HAP-1 (cell line): ENCODE results near the gene FAM184B.
"Not testable (repeated sequence)": the region's sequence is repeated elsewhere in the genome, so short reads cannot be mapped to it uniquely, and the experiment has no call there.

Source experiments
- DNase-seq, 2 experiments: peaks; one replicate each; pipeline ENCODE4 v3.0.0-alpha.2; 2016 to 2020; ENCODE audit warnings: low spot score in 2 of 2
- H3K27me3 ChIP-seq: fragments of 250-450 bp; sonication (Bioruptor Pico); 2 replicates; pipeline ENCODE4 v1.5.1; 2020; ENCODE audit warnings: low read depth, mild to moderate bottlenecking, moderate library complexity
- H3K36me3 ChIP-seq: fragments of 250-450 bp; sonication (Bioruptor Pico); replicated peaks from 2 replicates; pipeline ENCODE4 v1.5.1; 2020; ENCODE audit warnings: mild to moderate bottlenecking
- H3K4me1 ChIP-seq: fragments of 250-450 bp; sonication (Bioruptor Pico); 2 replicates; pipeline ENCODE4 v1.5.1; 2020; ENCODE audit warnings: mild to moderate bottlenecking
- H3K4me3 ChIP-seq: fragments of 250-450 bp; sonication (Bioruptor Pico); 2 replicates; pipeline ENCODE4 v1.5.1; 2020; ENCODE audit warnings: mild to moderate bottlenecking, moderate library complexity
- H3K9me3 ChIP-seq: fragments of 250-450 bp; sonication (Bioruptor Pico); 2 replicates; pipeline ENCODE4 v1.5.1; 2020; ENCODE audit warnings: mild to moderate bottlenecking, moderate library complexity
- in situ Hi-C: fragments of 300-500 bp; cut with MboI; formaldehyde crosslinking; loops from 3 replicates; pipeline ENCODE4 v1.14.3; 2020; ENCODE audit warnings: low sequenced_read_pairs, inconsistent platforms, mixed read lengths

FAM184B gene

DNA sequence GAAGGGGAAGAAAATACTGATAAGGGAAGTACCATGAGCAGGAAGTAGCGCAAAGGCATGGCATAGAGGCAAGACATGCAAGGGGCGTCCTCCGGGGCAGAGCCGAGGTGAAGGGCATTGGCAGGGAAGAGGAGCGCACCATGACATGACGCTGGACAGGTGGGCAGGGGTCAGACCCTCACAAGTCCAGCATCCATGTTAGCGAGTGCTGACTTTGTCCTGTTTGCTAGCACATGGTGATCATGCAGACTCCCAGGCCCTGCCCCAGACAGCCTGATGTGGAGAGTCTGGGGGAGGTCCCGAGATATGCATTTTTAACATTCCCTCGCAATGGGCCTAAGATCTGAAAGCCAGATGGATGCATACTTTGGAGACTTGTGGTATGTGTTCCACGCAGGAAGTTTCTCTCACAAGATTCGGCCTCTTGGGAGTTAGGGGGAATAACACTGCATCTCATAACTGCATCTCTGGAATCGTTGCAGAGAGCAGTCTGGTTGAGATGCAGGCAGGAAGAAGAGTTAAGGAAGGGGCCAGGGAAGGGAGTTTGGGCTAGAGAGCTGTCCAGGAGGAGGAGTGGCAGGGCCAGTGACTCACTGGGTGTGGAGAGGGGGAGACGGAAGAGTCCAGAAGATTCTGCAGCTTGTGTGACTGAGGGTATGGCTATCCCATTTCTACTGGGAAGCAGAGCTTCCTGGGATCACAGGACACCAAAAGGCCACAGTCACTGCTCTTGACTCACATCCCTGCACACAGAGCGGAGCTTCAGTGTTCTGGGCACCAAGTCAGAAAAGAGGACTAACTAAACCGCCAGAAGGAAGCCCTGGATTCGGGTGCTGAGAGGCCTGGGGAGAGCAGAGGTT, 59.7 kb downstream of the FAM184B start:
- Histone ChIP-seq H3K36me3 (no peaks in the 10 kb centered on the region), H3K9me3 (no peaks in the 10 kb centered on the region), H3K27me3 (no peaks in the 10 kb centered on the region), H3K4me3 (no peak overlapping the region), H3K4me1 (peaks cover 21% of the 10 kb centered on the region)
- DNase-seq = no peak
- in situ Hi-C loops = no loop called here

DNA sequence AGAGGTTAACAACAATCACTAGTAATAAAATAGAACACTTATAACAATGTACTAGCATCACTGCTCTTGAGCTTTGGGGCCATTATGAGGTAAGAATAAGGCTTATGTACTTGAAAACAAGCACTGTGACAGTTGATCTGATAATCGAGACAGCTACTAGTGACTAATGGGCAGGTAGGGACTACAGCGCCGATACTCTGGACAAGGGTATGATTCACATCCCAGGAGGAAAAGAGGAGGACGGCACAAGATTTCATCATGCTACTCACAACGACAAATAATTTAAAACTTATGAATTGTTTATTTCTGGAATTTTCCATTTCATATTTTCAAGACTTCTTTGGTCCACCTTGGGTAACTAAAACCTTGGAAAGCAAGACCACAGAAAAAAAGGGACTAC, 62.3 kb downstream of the FAM184B start:
- H3K9me3 ChIP-seq = no peaks in the 10 kb centered on the region
- DNase-seq = no peak
- in situ Hi-C loops = no loop called here
- no peaks in the 10 kb centered on the region for H3K36me3 ChIP-seq
- H3K27me3 ChIP-seq = no peaks in the 10 kb centered on the region
- H3K4me1 ChIP-seq = peaks cover 21% of the 10 kb centered on the region
- no peak overlapping the region for H3K4me3 ChIP-seq

DNA sequence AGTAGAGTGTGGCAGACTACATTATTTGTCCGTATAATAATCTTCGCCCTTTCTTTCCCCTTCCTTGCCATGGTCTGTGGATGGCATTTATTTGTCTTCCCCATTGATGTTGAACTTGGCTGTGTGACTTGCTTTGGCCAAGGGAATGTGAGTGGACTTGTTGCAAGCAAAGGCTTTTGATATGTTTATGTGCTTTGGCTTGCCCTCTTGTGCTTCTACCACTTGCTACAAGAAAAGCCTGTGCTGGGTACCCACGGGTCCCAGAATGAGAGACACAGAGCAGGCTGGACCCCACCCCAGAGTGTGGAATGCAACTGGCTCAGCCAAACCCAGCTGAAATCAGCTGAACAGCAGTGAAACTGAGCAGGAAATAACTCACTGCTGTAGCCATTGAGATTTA, 63.0 kb downstream of the FAM184B start:
- in situ Hi-C loops = no loop called here
- no peak for DNase-seq
- H3K9me3 ChIP-seq = no peaks in the 10 kb centered on the region
- peaks cover 21% of the 10 kb centered on the region for H3K4me1 ChIP-seq
- H3K27me3 ChIP-seq = no peaks in the 10 kb centered on the region
- no peak overlapping the region for H3K4me3 ChIP-seq
- H3K36me3 ChIP-seq = no peaks in the 10 kb centered on the region

DNA sequence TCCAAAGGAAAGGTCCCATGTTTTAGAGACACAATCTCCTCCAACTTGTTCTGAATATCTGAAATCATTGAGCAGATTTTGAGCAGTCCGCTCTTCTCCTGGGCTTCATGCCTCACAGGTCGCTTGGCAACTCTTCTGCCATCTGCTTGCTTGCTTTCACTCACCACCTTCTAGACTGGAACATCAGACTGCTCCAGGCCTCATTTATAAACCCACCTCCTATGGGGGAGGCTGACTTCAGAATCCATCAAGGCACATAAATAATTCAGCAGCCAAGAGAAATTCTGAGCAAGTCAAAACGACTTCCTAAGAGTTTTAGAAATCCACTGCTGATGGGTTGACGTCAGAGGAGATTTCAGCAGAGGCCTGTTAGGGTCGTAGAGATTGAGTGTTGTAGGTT, 64.1 kb downstream of the FAM184B start:
- no peaks in the 10 kb centered on the region for H3K9me3 ChIP-seq
- H3K27me3 ChIP-seq = no peaks in the 10 kb centered on the region
- in situ Hi-C loops = no loop called here
- no peaks in the 10 kb centered on the region for H3K36me3 ChIP-seq
- peaks cover 9% of the 10 kb centered on the region for H3K4me1 ChIP-seq
- no peak overlapping the region for H3K4me3 ChIP-seq
- DNase-seq = no peak

DNA sequence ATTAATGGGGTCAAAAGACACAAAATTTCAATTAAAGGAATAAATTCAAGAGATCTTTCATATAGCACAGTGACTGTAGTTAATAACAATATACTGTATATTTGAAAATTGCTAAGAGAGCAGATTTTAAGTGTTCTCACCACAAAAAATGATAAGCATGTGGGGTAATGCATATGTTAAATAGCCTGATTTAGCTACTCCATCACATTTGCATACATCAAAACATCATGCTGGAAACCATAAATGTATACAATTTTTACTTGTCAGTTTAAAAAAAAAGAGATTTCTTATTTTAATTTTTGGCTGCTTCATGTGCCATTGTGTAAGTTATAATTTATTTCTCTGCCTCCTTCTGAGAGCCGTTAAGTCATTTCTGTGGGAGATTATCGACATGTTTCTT, 65.9 kb downstream of the FAM184B start:
- DNase-seq = no peak
- Histone ChIP-seq H3K27me3 (no peaks in the 10 kb centered on the region), H3K36me3 (no peaks in the 10 kb centered on the region), H3K4me3 (no peak overlapping the region), H3K9me3 (no peaks in the 10 kb centered on the region), H3K4me1 (no peaks in the 10 kb centered on the region)
- in situ Hi-C loops = no loop called here

DNA sequence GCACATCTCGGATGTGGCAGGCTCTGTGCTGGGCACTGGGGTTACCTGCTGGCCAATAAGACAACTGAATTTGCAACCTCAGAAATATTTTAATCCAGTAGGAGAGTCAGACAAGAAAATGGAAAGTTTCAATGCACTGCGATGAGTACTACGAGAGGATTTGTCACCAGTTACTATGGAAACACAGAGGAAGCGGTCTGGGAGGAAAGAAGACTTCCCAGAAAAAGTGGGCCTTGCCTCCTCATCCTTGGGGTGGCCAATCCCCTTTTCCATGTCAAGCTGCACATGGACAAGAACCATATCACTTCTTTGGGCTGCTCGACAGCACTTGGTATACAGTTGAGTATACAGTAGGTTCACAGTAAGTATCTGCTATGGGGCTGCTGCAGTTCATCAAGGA, 67.6 kb downstream of the FAM184B start:
- no peak for DNase-seq
- Histone ChIP-seq H3K36me3 (no peaks in the 10 kb centered on the region), H3K27me3 (no peaks in the 10 kb centered on the region), H3K4me1 (no peaks in the 10 kb centered on the region), H3K9me3 (no peaks in the 10 kb centered on the region), H3K4me3 (no peak overlapping the region)
- in situ Hi-C loops = no loop called here

DNA sequence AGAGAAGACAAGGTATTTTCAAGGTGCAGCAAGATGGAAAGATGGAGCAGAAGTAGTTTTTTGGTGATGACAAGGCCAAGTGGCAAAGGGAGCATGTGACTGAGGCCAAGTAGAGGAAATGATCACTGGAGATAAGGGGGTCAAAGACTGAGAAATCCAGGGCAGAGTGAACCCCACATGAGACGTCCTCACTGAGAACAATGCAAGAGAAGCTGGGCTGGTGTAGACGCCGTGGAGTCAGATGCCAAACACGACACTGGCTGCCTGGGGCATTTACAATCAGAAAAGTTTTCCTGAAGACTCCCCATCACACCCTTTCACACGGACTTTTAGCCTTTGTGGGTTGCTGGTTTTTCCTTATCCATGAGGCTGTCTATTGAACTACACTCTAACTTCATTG, 69.3 kb downstream of the FAM184B start:
- no peaks in the 10 kb centered on the region for H3K36me3 ChIP-seq
- no peak for DNase-seq
- in situ Hi-C loops = no loop called here

DNA sequence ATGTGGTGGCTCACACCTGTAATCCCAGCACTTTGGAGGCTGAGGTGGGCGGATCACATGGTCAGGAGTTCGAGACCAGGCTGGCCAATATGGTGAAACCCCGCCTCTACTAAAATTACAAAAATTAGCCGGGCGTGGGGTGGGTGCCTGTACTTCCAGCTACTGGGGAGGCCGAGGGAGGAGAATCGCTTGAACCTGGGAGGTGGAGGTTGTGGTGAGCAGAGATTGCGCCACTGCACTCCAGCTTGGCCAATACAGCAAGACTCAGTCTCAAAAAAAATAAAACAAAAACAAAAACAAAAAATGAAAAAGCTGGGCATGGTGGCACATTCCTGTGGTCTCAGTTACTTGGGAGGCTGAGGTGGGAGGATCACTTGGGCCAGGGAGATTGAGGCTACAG, 70.2 kb downstream of the FAM184B start:
- in situ Hi-C loops, H3K4me1 ChIP-seq, H3K27me3 ChIP-seq, H3K36me3 ChIP-seq, H3K4me3 ChIP-seq, DNase-seq, H3K9me3 ChIP-seq: not testable (repeated sequence)

More for the DNA sequence above, 69.3 kb downstream of the FAM184B start:
- Histone ChIP-seq H3K4me1 (no peaks in the 10 kb centered on the region), H3K27me3 (no peaks in the 10 kb centered on the region), H3K4me3 (no peak overlapping the region), H3K9me3 (no peaks in the 10 kb centered on the region)

DNA sequence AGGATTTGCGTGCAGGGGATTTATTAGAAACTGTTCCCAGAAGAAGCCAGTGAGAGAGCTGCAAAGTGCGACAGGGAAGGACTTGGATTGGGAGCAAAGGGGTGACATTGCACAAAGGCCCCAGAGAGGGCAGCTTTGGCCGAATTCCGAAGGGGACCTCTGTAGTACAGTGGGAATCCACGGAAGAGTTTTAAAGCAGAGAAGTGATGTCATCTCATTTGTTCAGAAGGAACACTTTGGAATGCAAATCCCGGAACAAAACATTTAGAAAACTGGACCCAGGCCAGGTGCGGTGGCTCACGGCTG, 71.7 kb downstream of the FAM184B start:
- DNase-seq = no peak
- no peaks in the 10 kb centered on the region for H3K27me3 ChIP-seq
- no peaks in the 10 kb centered on the region for H3K36me3 ChIP-seq
- no peaks in the 10 kb centered on the region for H3K4me1 ChIP-seq
- no peak overlapping the region for H3K4me3 ChIP-seq
- H3K9me3 ChIP-seq = no peaks in the 10 kb centered on the region
- in situ Hi-C loops = no loop called here

DNA sequence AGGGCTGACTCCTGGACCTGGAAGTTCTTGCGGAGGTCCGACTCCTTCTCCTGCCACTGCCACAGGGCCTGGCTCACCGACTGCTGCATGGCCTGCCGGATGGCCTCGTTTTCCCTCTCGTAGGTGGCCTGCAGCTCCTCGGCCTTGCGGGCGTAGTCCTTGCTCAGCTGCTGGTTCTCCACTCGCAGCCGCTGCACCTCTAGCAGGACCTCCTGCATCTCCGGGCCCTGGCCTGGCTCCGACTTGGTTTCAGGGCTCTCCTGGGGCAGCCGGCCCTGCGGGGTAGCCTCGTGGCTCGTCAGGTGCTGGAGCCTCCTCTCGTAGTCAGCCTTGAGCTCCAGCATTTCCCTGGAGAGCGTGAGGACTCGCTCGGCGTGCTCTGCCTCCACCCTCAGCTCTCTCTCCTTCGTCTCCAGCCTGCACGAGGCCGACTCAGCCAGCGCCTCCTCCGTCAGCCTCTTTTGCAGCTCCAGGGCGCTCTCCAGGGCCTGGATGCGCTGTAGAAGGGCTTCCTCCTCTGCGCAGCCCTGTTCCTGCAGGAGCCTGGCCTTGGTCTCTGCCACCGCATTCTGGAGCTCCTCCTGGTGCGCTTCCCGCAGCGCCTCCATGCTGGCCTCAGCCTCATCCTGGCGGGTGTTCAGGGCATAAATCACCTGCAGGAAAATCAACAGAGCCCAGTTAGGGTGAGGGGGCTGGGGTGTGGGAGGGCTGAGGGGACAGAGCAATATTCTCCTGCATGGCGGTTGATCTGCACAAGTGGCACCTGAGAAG, 72.2 kb downstream of the FAM184B start:
- no peak for DNase-seq
- H3K4me3 ChIP-seq = no peak overlapping the region
- H3K4me1 ChIP-seq = no peaks in the 10 kb centered on the region
- no peaks in the 10 kb centered on the region for H3K9me3 ChIP-seq
- no peaks in the 10 kb centered on the region for H3K27me3 ChIP-seq
- in situ Hi-C loops = no loop called here
- H3K36me3 ChIP-seq = no peaks in the 10 kb centered on the region

DNA sequence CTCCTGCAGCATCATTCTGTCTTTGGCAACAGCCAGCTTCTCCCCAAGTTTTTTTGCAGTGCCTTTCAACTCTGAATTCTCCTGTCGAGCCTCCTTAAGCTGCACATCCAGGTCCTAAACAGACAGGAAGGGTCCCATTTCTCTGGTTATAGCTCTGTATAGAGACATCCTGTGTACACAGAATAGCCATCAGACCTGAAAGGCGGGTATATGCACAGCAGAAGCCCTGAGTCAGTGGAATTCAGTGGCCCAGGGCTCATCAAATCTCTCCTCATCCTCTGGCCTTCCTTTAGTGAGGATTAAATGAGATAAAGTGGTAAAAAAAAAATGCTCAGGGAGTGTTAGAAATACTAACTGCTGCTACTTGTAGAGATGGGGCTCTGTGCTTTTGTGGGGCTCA, 73.8 kb downstream of the FAM184B start:
- no peaks in the 10 kb centered on the region for H3K27me3 ChIP-seq
- no peak for DNase-seq
- no peak overlapping the region for H3K4me3 ChIP-seq
- H3K36me3 ChIP-seq = no peaks in the 10 kb centered on the region
- H3K9me3 ChIP-seq = no peaks in the 10 kb centered on the region
- in situ Hi-C loops = no loop called here
- no peaks in the 10 kb centered on the region for H3K4me1 ChIP-seq

DNA sequence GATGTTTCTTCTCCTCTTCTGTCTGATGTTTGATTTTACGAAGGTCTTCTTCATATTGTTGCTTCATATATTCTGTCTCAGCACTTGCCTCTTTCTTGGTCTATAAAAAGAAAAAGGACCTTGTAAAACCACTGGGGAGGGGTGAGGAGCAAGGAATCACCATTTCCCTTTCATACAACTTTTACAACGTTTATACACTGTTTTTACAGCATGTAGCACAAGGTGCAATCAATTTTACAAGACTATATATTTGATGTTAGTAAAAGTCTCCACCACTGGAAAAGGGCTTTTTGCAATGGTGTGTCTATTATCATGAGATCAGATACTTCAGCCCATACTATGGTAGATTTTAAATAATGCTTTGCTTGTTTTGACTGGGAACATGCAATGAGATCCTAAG, 76.3 kb downstream of the FAM184B start:
- H3K27me3 ChIP-seq = peaks cover 3% of the 10 kb centered on the region; the same call in 1 of the 2 replicates
- no peaks in the 10 kb centered on the region for H3K4me1 ChIP-seq
- H3K4me3 ChIP-seq = no peak overlapping the region
- no peaks in the 10 kb centered on the region for H3K36me3 ChIP-seq
- in situ Hi-C loops = no loop called here
- no peaks in the 10 kb centered on the region for H3K9me3 ChIP-seq
- DNase-seq = no peak

DNA sequence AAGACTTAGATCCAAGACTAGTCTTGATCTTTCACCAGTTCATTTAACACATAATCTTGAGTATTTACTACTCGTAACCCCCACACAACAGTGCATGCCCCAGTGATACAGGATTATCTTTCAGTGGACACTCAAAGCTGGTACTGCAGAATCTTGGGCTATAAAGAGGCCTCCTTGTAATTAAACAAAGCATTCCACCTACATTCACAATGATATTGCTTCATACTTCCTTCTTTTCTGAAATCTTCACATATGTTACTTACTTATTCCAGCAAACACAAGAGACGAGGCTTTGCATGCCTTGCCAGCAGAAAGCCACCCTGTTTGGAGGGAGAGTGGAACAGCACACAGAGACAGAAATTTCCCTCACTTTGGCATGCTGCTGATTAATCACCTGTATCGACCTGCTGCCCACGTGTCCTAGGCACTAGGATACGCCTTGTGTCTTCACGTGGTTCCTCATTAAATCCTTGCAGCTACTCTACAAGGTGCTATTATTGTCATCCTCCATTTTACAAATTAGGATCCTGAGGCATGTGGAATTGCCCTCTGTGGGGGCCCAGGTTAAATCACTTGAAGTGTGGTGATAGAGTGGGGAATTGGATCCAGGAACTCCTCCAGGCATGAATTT, 77.3 kb downstream of the FAM184B start:
- Histone ChIP-seq H3K4me1 (no peaks in the 10 kb centered on the region), H3K36me3 (no peaks in the 10 kb centered on the region), H3K27me3 (peaks cover 8% of the 10 kb centered on the region; the same call in 1 of the 2 replicates), H3K4me3 (no peak overlapping the region), H3K9me3 (peaks cover 4% of the 10 kb centered on the region)
- no peak for DNase-seq
- in situ Hi-C loops = no loop called here

DNA sequence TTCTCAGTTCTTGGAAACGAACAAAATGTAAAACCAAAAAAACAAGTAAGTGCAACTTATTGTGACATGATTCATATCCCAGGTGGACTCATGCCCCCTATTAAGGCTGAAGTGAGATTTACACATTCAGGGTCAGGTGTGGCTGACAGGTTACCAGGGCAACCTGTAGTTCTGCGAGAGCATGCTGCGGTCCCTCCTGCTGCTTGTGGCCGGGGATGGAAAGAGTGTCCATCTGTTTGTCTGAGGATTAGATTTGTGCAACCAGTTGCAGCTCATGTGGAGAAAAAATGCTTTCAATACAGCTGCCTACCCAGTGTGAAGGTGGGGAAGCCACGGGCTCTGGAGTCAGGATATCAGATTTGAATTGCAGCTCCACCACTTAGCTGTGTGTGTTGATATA, 78.8 kb downstream of the FAM184B start:
- DNase-seq = no peak
- H3K9me3 ChIP-seq = peaks cover 5% of the 10 kb centered on the region
- in situ Hi-C loops = no loop called here
- no peaks in the 10 kb centered on the region for H3K4me1 ChIP-seq
- H3K36me3 ChIP-seq = no peaks in the 10 kb centered on the region
- H3K27me3 ChIP-seq = peaks cover 12% of the 10 kb centered on the region; the same call in 1 of the 2 replicates
- H3K4me3 ChIP-seq = no peak overlapping the region
